ENCODE results near the gene ACVR1C. TPM values are rescaled to one million over a fixed set of nuclear protein-coding genes. Genes with fewer than 3 reads are reported as not detected.

Gene ACVR1C
- total RNA-seq, 4 donors from 2014 or later, result 0.23 to 1.2 (median 0.67) TPM

DNA sequence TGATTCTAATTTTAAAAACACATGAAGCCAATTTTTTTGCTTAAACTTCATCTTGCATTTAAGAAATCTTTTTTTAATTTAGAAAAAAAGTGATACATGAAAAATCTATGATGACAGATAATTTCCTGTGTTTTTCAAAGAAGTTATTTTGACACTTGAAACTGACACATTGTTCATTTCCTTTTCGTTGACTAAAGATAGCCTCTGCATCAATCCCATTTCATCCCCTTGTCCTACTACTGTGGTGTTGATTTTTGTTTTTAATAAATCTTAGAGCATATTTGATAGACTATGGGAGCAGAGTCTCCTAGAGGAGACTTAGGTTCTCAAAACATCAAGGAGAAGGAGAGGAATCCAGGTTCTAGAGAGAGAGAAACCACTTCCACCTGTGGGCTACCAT lies 70.9 kb downstream of the ACVR1C start:
- WGBS, 2 donors, result 29 to 50% methylated on average over 1 of the region's 1 CpG
- DNase-seq (ENCODE audit: low spot score in 2 of 2), result no peak
- no peak overlapping the region for H3K4me3 ChIP-seq (ENCODE audit: low read depth, poor library complexity, severe bottlenecking)
- intact Hi-C loops (cut with DNase I; ENCODE audit: low total_unique reads), result no loop called here
- TF ChIP-seq POLR2A (IDR thresholded peaks at IDR 0.05), result no peak
- TF ChIP-seq, protein P1, sequence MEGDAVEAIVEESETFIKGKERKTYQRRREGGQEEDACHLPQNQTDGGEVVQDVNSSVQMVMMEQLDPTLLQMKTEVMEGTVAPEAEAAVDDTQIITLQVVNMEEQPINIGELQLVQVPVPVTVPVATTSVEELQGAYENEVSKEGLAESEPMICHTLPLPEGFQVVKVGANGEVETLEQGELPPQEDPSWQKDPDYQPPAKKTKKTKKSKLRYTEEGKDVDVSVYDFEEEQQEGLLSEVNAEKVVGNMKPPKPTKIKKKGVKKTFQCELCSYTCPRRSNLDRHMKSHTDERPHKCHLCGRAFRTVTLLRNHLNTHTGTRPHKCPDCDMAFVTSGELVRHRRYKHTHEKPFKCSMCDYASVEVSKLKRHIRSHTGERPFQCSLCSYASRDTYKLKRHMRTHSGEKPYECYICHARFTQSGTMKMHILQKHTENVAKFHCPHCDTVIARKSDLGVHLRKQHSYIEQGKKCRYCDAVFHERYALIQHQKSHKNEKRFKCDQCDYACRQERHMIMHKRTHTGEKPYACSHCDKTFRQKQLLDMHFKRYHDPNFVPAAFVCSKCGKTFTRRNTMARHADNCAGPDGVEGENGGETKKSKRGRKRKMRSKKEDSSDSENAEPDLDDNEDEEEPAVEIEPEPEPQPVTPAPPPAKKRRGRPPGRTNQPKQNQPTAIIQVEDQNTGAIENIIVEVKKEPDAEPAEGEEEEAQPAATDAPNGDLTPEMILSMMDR (IDR thresholded peaks at IDR 0.05), result no peak

DNA sequence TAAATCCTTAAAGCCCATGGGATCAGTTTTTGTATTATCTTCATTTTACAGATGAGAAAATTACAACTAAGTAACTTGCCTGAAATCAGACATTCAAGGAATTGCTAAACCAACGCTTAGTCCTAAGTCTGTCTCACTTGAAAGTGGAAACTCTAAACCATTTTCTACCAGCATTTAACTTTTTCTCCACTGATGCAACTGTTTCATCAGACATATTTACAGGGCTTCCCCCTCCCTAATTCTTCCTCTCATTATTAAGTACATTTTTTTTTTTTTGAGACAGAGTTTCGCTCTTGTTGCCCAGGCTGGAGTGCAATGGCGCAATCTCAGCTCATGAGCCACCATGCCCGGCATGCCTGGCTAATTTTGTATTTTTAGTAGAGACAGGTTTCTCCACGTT lies 88.6 kb downstream of the ACVR1C start:
- TF ChIP-seq, protein P1 (IDR thresholded peaks at IDR 0.05), result no peak
- no peak for TF ChIP-seq POLR2A (IDR thresholded peaks at IDR 0.05)
- H3K4me3 ChIP-seq (ENCODE audit: low read depth, poor library complexity, severe bottlenecking), result no peak overlapping the region
- 86 to 90% methylated on average over 5 of the region's 5 CpGs for WGBS, 2 donors
- intact Hi-C loops (cut with DNase I; ENCODE audit: low total_unique reads), result no loop called here
- no peak for DNase-seq (ENCODE audit: low spot score in 2 of 2)

DNA sequence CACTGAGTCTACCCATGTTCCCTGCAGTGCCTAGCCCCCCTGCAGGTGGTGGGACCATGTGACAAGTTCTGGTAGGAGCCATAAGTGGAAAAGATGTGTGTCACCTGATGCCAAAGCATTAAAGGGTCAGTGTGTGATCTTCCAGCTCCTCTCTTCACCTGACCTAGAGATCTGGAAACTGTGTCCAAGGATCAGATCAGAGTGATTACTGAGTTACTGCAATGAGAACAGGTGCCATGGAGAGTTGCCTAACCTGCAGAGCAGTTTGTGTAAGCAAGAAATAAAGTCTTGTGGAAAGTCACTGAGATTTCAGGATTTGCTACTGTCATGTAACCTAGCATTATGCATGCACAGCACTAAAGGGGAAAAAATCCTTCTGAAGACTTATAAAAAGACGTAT lies 90.6 kb downstream of the ACVR1C start:
- intact Hi-C loops (cut with DNase I; ENCODE audit: low total_unique reads), result no loop called here
- WGBS, 2 donors, result 84 to 88% methylated on average over 1 of the region's 1 CpG
- H3K4me3 ChIP-seq (ENCODE audit: low read depth, poor library complexity, severe bottlenecking), result no peak overlapping the region
- TF ChIP-seq, protein P1 (IDR thresholded peaks at IDR 0.05), result no peak
- DNase-seq (ENCODE audit: low spot score in 2 of 2), result no peak

DNA sequence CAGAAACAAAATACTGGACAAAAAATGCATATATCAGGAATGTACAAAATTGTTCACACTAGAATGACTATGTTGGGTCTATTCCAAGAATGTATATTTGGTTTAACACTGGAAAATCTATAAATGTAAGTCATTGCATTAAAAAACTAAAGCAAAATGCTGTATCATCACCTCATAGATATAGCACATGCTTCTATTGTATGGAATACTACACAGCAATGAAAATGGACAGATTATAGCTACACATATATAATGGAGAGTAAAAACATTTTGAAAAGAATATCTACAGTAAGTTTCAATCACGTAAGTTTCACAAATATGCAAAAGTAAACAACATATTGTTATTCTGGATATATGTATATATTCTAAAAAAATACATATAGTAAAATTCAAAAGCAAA lies 91.8 kb downstream of the ACVR1C start:
- WGBS, 2 donors, result 85 to 92% methylated on average over 1 of the region's 1 CpG
- no peak overlapping the region for H3K4me3 ChIP-seq (ENCODE audit: low read depth, poor library complexity, severe bottlenecking)
- no peak for DNase-seq (ENCODE audit: low spot score in 2 of 2)
- TF ChIP-seq, protein P1 (IDR thresholded peaks at IDR 0.05), result no peak
- no peak for TF ChIP-seq POLR2A (IDR thresholded peaks at IDR 0.05)
- intact Hi-C loops (cut with DNase I; ENCODE audit: low total_unique reads), result no loop called here

DNA sequence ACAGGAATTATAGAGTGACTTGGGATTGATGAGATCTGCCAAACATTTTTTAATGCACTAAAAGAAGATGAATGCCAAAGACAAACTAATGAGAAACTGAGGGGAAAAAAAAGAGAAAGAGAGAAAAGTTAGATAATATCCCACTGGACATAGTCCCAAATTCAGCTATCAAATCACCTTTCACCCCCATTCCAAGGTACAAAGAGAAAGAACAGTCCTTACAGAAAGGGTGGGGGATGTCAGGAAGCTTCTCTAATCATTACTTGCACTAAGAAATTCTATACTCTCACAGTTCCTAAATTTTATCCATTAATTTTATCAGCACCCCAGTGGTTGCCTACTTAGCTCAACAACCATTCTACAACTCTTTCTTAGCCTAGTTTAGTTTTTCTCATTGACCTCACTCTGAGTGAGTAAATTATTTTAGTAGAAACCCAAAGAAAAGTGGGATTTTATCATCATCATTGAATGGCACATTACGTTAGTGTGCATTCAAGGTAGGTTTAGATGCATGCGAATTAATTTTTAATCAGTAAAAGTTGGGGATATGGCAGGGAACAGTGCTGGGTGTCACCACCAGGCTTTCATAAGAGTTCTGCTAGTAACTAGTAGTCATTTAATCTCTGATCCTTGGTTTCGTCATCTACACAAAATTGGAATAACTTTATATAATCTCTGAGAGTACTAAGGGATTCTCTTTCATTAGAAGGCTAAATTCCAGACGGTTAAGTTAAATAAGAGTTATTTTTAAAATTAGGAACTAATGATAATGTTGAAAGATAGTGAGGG lies 99.5 kb downstream of the ACVR1C start:
- DNase-seq (ENCODE audit: low spot score in 2 of 2), result no peak
- no peak for TF ChIP-seq POLR2A (IDR thresholded peaks at IDR 0.05)
- TF ChIP-seq, protein P1 (IDR thresholded peaks at IDR 0.05), result no peak
- H3K4me3 ChIP-seq (ENCODE audit: low read depth, poor library complexity, severe bottlenecking), result no peak overlapping the region
- 90 to 94% methylated on average over 4 of the region's 4 CpGs for WGBS, 2 donors
- intact Hi-C loops (cut with DNase I; ENCODE audit: low total_unique reads), result no loop called here

DNA sequence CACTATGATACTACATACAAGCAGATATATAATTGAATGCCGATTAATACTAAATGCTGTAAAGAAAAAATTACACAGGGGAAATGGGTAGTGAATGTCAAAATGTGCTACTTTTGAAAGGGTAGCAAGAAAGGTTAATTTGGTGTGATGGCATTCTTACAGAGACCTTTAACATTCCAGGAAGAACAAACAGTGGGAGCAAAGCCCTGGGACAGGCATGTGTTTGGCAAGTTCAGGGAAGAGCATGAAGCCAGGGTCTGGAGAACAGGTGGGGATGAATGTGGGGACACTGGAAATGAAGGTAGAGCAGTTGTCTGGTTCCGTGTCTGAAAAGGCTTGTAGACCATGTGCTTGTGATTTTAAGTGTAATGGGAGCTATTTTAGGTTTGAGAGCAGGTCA lies 102.6 kb downstream of the ACVR1C start:
- no peak overlapping the region for H3K4me3 ChIP-seq (ENCODE audit: low read depth, poor library complexity, severe bottlenecking)
- TF ChIP-seq, protein P1 (IDR thresholded peaks at IDR 0.05), result no peak
- no peak for TF ChIP-seq POLR2A (IDR thresholded peaks at IDR 0.05)
- intact Hi-C loops (cut with DNase I; ENCODE audit: low total_unique reads), result no loop called here
- WGBS, 2 donors, result 79 to 83% methylated on average over 2 of the region's 2 CpGs
- no peak for DNase-seq (ENCODE audit: low spot score in 2 of 2)
